ENCODE results near the gene SOCS3.

SOCS3 gene

DNA sequence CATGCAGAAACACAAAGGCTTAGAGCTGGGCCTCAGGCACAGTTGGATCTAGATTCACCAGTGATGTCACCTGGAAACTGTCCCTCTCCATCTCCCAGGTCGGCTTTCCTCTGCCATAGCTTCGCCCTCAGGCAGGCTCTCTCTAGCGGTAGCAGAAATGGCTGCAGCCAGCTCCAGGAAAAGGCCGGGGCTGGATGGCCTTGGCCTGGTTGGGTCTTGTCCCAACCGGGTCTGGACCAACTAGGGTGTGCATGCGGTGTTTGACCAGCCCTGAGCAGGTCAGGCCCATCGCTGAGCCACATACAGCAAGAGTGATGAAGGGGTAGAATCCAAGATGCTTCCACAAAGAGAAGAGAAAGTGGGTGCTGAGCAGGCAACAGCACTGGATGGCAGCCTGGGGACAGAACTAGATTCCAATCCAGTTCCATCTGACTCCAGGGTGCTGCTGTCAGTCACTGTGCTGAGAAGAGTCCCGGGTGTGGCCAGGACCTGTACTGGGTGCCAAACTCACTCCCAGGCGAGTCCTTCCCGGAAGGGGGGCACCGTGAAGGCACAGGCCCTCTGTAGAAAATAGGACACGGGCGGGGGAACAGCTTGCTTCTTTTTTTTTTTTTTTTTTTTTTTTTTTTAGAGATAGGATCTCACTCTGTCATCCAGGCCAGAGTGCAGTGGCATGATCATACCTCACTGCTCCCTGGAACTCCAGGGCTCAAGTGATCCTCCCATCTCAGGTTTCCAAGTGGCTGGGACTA is 51.8 kb downstream of the SOCS3 start:
- no peaks in the 10 kb centered on the region for H3K36me3 ChIP-seq
- H3K4me3 ChIP-seq (ENCODE audit: low read depth, low read length), result no peak overlapping the region
- peaks cover 6% of the 10 kb centered on the region; the same call in 1 of the 2 replicates for H3K9me3 ChIP-seq
- no peaks in the 10 kb centered on the region; the same call in none of the 2 replicates for H3K4me1 ChIP-seq
- DNase-seq, result peak; percentile 50
- H3K27me3 ChIP-seq, result no peaks in the 10 kb centered on the region
- TF ChIP-seq, protein P1, sequence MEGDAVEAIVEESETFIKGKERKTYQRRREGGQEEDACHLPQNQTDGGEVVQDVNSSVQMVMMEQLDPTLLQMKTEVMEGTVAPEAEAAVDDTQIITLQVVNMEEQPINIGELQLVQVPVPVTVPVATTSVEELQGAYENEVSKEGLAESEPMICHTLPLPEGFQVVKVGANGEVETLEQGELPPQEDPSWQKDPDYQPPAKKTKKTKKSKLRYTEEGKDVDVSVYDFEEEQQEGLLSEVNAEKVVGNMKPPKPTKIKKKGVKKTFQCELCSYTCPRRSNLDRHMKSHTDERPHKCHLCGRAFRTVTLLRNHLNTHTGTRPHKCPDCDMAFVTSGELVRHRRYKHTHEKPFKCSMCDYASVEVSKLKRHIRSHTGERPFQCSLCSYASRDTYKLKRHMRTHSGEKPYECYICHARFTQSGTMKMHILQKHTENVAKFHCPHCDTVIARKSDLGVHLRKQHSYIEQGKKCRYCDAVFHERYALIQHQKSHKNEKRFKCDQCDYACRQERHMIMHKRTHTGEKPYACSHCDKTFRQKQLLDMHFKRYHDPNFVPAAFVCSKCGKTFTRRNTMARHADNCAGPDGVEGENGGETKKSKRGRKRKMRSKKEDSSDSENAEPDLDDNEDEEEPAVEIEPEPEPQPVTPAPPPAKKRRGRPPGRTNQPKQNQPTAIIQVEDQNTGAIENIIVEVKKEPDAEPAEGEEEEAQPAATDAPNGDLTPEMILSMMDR (IDR thresholded peaks at IDR 0.05; ENCODE audit: low read depth, low read length), result peak; percentile 29

DNA sequence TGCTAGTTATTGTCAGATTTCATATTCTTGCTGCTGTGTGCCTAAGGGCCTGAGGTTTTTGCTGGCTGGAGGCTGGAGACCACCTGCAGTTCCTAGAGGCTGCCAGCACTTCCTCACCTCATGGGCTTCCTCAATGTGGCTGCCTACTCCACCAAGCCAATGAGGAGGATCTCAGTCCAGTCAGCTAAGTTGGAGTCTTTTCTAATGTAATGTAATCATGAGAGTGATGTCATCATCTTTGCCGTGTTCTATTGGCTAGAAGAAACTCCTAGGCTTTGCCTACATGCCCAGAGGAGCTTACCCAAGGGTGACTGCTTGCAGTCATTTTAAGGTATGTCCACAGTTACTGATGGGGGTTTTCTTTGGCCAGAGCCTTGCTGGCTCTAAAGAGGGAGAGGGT is 53.0 kb downstream of the SOCS3 start:
- no peaks in the 10 kb centered on the region; the same call in none of the 2 replicates for H3K4me1 ChIP-seq
- H3K27me3 ChIP-seq, result no peaks in the 10 kb centered on the region
- TF ChIP-seq, protein P1 (IDR thresholded peaks at IDR 0.05; ENCODE audit: low read depth, low read length), result no peak
- DNase-seq, result no peak
- no peaks in the 10 kb centered on the region for H3K36me3 ChIP-seq
- peaks cover 6% of the 10 kb centered on the region; the same call in 1 of the 2 replicates for H3K9me3 ChIP-seq
- H3K4me3 ChIP-seq (ENCODE audit: low read depth, low read length), result no peak overlapping the region
